GM12878 (cell line): Measurements from ENCODE around the gene JDP2. TPM values are rescaled to one million over a fixed set of nuclear protein-coding genes. Genes with fewer than 3 reads are reported as not detected.

Experiments used
- ATAC-seq: fragments of 200-7000 bp; cut with Tn5 transposase; 3 replicates; pipeline ENCODE4 v1.9.1; 2020; ENCODE audit warnings: mild to moderate bottlenecking, moderate library complexity
- BruUV-seq: library from RNA; stranded (reverse); fragments of 400-500 nt; replicated peaks from 2 replicates; lab custom pipeline; 2021; lab: Mats Ljungman, UMichigan
- CTCF ChIA-PET: fragments of 300-600 bp; sonication (Branson Sonifier 250); formaldehyde crosslinking; extraction: SDS; loops from one replicate; lab custom pipeline; 2021; ENCODE audit warnings: inconsistent platforms; lab: Yijun Ruan, JAX
- POLR2A ChIA-PET: fragments of 350-600 bp; formaldehyde crosslinking; extraction: SDS; loops from one replicate; lab custom pipeline; 2021; ENCODE audit warnings: inconsistent platforms; lab: Charles Lee
- RAD21 ChIA-PET: fragments of 300-600 bp; sonication (Branson Sonifier 250); formaldehyde crosslinking; loops from one replicate; lab custom pipeline; 2023; ENCODE audit warnings: antibody characterized with exemption; ENCODE audit not compliant: unreplicated experiment; lab: Charles Lee
- SMC1A ChIA-PET: fragments of 300-600 bp; sonication (Branson Sonifier 250); formaldehyde crosslinking; loops from one replicate; lab custom pipeline; 2023; ENCODE audit not compliant: unreplicated experiment, uncharacterized antibody; lab: Charles Lee
- DNase-seq: peaks from one replicate; pipeline ENCODE4 v3.0.0-alpha.2; 2011; ENCODE audit warnings: low read depth, low spot score
- FAIRE-seq: peaks from 3 replicates; lab custom pipeline; 2011; peaks lifted over from hg19 to GRCh38; lab: Jason Lieb, UNC
- H2AFZ ChIP-seq: 2 replicates; pipeline ENCODE4 v1.6.0; 2011; ENCODE audit warnings: low read depth, low read length, control low read depth; ENCODE audit not compliant: control insufficient read depth
- H3K27ac ChIP-seq: 2 replicates; pipeline ENCODE4 v1.5.1; 2011; ENCODE audit warnings: control low read depth; ENCODE audit not compliant: control insufficient read depth, insufficient read depth
- H3K27me3 ChIP-seq, 2 experiments: replicated peaks in 1 of 2; 2 replicates each; pipeline versions ENCODE4 v1.6.0 to v1.6.1; 2011; ENCODE audit warnings: low read length in 1 of 2; ENCODE audit not compliant: control insufficient read depth in 2 of 2, insufficient read depth in 2 of 2
- H3K36me3 ChIP-seq, 2 experiments: 2 replicates each; pipeline ENCODE4 v1.5.1; 2011; ENCODE audit warnings: low read length in 1 of 2; ENCODE audit not compliant: control insufficient read depth in 2 of 2, insufficient read depth in 2 of 2
- H3K4me1 ChIP-seq: 2 replicates; pipeline ENCODE4 v1.6.1; 2011; ENCODE audit warnings: mild to moderate bottlenecking, low read length, moderate library complexity, mixed read lengths; ENCODE audit not compliant: control insufficient read depth, insufficient read depth
- H3K4me2 ChIP-seq: 2 replicates; pipeline ENCODE4 v1.6.0; 2011; ENCODE audit warnings: control low read depth; ENCODE audit not compliant: control insufficient read depth, insufficient read depth
- H3K4me3 ChIP-seq: fragments of 200-600 bp; sonication (generic); 2 replicates; pipeline ENCODE4 v1.5.1; 2016
- H3K79me2 ChIP-seq: 2 replicates; pipeline ENCODE4 v1.6.0; 2011; ENCODE audit warnings: low read length; ENCODE audit not compliant: control insufficient read depth, insufficient read depth
- H3K9ac ChIP-seq: 2 replicates; pipeline ENCODE4 v1.8.0; 2011; ENCODE audit warnings: low read length, control low read depth, mixed read lengths; ENCODE audit not compliant: control insufficient read depth, insufficient read depth
- H3K9me3 ChIP-seq: replicated peaks from 3 replicates; pipeline ENCODE4 v1.5.1; 2011; ENCODE audit warnings: mild to moderate bottlenecking, low read length; ENCODE audit not compliant: control insufficient read depth, insufficient read depth
- H4K20me1 ChIP-seq: 2 replicates; pipeline ENCODE4 v1.6.0; 2011; ENCODE audit not compliant: control insufficient read depth, insufficient read depth
- BACH1 ChIP-seq: fragments of 450-650 bp; IDR thresholded peaks from 2 replicates; pipeline ENCODE4 v1.6.1; 2017; ENCODE audit warnings: mild to moderate bottlenecking, borderline replicate concordance
- BRCA1 ChIP-seq: IDR thresholded peaks from 2 replicates; pipeline ENCODE4 v1.6.1; 2011; ENCODE audit warnings: low read depth, low read length, improper control_type of control experiment
- JUND ChIP-seq: IDR thresholded peaks from 2 replicates; pipeline ENCODE4 v1.6.1; 2012; ENCODE audit warnings: low read depth, mild to moderate bottlenecking, low read length, improper control_type of control experiment, moderate library complexity
- KAT2A ChIP-seq: conservative IDR thresholded peaks from 2 replicates; pipeline ENCODE4 v1.6.1; 2011; ENCODE audit warnings: low read depth, low read length; ENCODE audit not compliant: control insufficient read depth
- MEF2A ChIP-seq: IDR thresholded peaks from 2 replicates; pipeline ENCODE4 v1.6.1; 2011; ENCODE audit warnings: low read depth, mild to moderate bottlenecking, low read length, moderate library complexity; ENCODE audit not compliant: insufficient read depth
- NBN ChIP-seq: fragments of 450-650 bp; IDR thresholded peaks from 2 replicates; pipeline ENCODE4 v1.6.1; 2016
- NR2C1 ChIP-seq: fragments of 450-650 bp; IDR thresholded peaks from 2 replicates; pipeline ENCODE4 v1.6.1; 2017; ENCODE audit warnings: antibody characterized with exemption, mild to moderate bottlenecking, moderate library complexity
- SMAD1 ChIP-seq: fragments of 450-650 bp; IDR thresholded peaks from 2 replicates; pipeline ENCODE4 v1.6.1; 2018; ENCODE audit warnings: mild to moderate bottlenecking, low read depth; ENCODE audit not compliant: partially characterized antibody
- SREBF1 ChIP-seq: IDR thresholded peaks from 2 replicates; pipeline ENCODE4 v1.6.1; 2012; ENCODE audit warnings: mild to moderate bottlenecking, low read length
- TAF1 ChIP-seq: IDR thresholded peaks from 2 replicates; pipeline ENCODE4 v1.6.1; 2011; ENCODE audit warnings: mild to moderate bottlenecking, low read depth, low read length, borderline replicate concordance
- TBL1XR1 ChIP-seq: IDR thresholded peaks from 2 replicates; pipeline ENCODE4 v1.6.1; 2012; ENCODE audit warnings: low read depth, low read length, improper control_type of control experiment
- WGBS: methylation state at CpG from one replicate; pipeline ENCODE4 v1.1.6; 2016; ENCODE audit warnings: low lambda C conversion rate; ENCODE audit not compliant: insufficient replicate concordance, insufficient coverage; ENCODE audit errors: missing lambda C conversion rate; 5-methylcytosine and 5-hydroxymethylcytosine counted together
- in situ Hi-C: fragments of 300-500 bp; cut with MboI; formaldehyde crosslinking; loops from 9 replicates; pipeline ENCODE4 v1.14.3; 2018; ENCODE audit warnings: mixed read lengths
- intact Hi-C: fragments of 100-400 bp; cut with micrococcal nuclease; formaldehyde crosslinking; loops from one replicate; pipeline ENCODE4 v1.14.2; 2022; ENCODE audit not compliant: unreplicated experiment
- polyA plus RNA-seq, 11 experiments: library from polyadenylated mRNA; depleted of rRNA in 4 of 11; unstranded in 6 of 11; stranded (reverse) in 5 of 11; fragments of >200 nt; fragmentation: Nextera tagmentation in 4 of 11; fragmentation: Illumina TruSeq in 1 of 11; extraction: Ambion mirVana in 4 of 11; extraction: Trizol in 1 of 11; gene quantifications; 1 replicate in 1 of 11; 2 replicates in 10 of 11; pipeline versions ENCODE4 v1.2.1 to v1.2.3, GENCODE V29; 2011 to 2016; ENCODE audit warnings: inconsistent platforms in 2 of 11, missing spikeins in 2 of 11, low read depth in 1 of 11
- total RNA-seq, 4 experiments: library from RNA; depleted of rRNA in 3 of 4; stranded (reverse); fragments of >200 nt in 3 of 4; fragmentation: Illumina TruSeq in 1 of 4; extraction: Trizol in 1 of 4; gene quantifications; 2 replicates each; pipeline versions ENCODE4 v1.2.1 to v1.2.3, GENCODE V29; 2013 to 2021
- TF ChIP-seq, protein P1 (sequence below): IDR thresholded peaks from 2 replicates; pipeline ENCODE4 v1.6.1; 2011; ENCODE audit warnings: borderline replicate concordance, low read depth, mild to moderate bottlenecking, moderate library complexity, low read length; ENCODE audit not compliant: insufficient read depth, poor library complexity, severe bottlenecking

Gene JDP2
- total and polyA plus RNA-seq, 10 of the 15 experiments (the other 5 are each of a cell fraction or from before 2014, with no cell fraction given) = 0.71 to 21.3 (median 11.2) TPM

DNA sequence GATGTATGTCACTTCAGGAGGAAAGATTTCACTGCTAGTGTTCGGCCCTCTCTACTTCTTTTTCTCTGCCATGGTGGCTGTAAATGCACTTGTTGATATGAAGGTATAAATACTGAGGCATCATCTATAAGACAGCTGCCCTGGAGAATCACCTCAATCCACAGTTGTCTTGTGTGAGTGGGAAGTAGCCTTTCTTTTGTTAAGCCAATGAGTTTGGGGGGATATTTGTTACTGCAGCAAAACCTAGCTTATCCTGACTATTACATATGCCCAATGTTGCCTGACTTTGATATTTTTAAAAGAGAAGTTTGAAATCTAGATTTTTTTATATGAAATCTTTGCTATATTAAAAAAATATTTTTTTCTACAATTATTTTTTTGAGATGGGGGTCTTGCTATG, 3.3 kb upstream of the JDP2 start (continued):
- no peak for TF ChIP-seq BACH1
- TF ChIP-seq BRCA1 = no peak
- TF ChIP-seq TAF1 = no peak
- TF ChIP-seq JUND = no peak
- TF ChIP-seq SREBF1 = no peak
- TF ChIP-seq NR2C1 = no peak
- no peak for TF ChIP-seq SMAD1

DNA sequence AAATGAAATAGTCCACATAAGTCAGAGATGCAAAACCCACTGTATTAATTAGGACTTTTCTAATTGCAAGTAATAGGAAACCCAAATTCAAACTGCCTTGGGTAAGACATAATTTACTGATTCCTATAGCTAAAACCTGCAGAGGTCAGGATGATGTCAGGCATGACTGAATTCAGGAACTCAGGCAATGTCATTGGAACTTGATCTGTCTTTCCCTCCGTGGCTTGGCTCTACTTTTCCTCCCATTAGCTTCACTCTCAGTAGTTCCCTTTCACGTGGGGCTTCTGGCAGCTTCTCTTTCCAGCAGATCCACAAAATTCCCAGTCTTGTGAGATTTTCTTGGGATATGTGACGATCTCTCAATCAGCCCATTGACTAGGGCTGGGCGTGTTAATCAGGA, 2.4 kb upstream of the JDP2 start:
- no peak for FAIRE-seq
- TF ChIP-seq, protein P1, sequence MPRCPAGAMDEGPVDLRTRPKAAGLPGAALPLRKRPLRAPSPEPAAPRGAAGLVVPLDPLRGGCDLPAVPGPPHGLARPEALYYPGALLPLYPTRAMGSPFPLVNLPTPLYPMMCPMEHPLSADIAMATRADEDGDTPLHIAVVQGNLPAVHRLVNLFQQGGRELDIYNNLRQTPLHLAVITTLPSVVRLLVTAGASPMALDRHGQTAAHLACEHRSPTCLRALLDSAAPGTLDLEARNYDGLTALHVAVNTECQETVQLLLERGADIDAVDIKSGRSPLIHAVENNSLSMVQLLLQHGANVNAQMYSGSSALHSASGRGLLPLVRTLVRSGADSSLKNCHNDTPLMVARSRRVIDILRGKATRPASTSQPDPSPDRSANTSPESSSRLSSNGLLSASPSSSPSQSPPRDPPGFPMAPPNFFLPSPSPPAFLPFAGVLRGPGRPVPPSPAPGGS = no peak
- no peak for TF ChIP-seq MEF2A
- no peak for TF ChIP-seq NBN
- no peak for TF ChIP-seq KAT2A
- TF ChIP-seq TBL1XR1 = no peak
- H3K27me3 ChIP-seq = no peaks in the 10 kb centered on the region
- H3K9me3 ChIP-seq = peaks cover 5% of the 10 kb centered on the region; the same call in 2 of the 3 replicates
- no peak for ATAC-seq
- H3K36me3 ChIP-seq = no peaks in the 10 kb centered on the region
- no peak overlapping the region for H3K9ac ChIP-seq
- peak overlapping the region; percentile 93; the same call in 1 of the 2 replicates for H3K4me2 ChIP-seq
- ChIA-PET RAD21 (interaction anchor here (0.6 to 1.6 kb wide), 11 partner anchors 11 to 527 kb away, joined by 3 to 5 read pairs (median 3); no protein-coding TSS in a partner anchor), SMC1A (interaction anchor here (0.7 to 1.6 kb wide), 19 partner anchors 8 to 123 kb away, joined by 3 to 7 read pairs (median 4); no protein-coding TSS in a partner anchor), POLR2A (interaction anchor here (0.5 to 3.0 kb wide), 5 partner anchors 10 to 121 kb away, joined by 3 to 10 read pairs (median 3); no protein-coding TSS in a partner anchor), CTCF (interaction anchor here (0.6 to 1.7 kb wide), 7 partner anchors 10 to 136 kb away, joined by 3 to 10 read pairs (median 4); no protein-coding TSS in a partner anchor)
- intact Hi-C loops = loop anchor here (5.0 kb wide), 2 partner anchors 62 to 93 kb away; no protein-coding TSS in a partner anchor
- peak overlapping the region; percentile 91 for H3K27ac ChIP-seq
- no TSS peak for BruUV-seq
- 87% methylated on average over 4 of the region's 4 CpGs for WGBS
- peaks cover 20% of the 10 kb centered on the region for H3K4me1 ChIP-seq
- H2AFZ ChIP-seq = no peak overlapping the region
- H3K4me3 ChIP-seq = no peak overlapping the region
- in situ Hi-C loops = no loop called here
- no peak for DNase-seq
- H4K20me1 ChIP-seq = no peaks in the 10 kb centered on the region; the same call in 1 of the 2 replicates
- peaks cover 38% of the 10 kb centered on the region for H3K79me2 ChIP-seq
